Measurements from ENCODE around the gene LAMB1.

The LAMB1 gene

GRCh38 chr7:107878636-107879035, 124.3 kb downstream of the LAMB1 start:
- peak overlapping the region; percentile 25; the same call in 1 of the 2 replicates for H3K27ac ChIP-seq
- no peak for TF ChIP-seq CTCF (conservative IDR thresholded peaks at IDR 0.05)

GRCh38 chr7:107877731-107878382, 125.1 kb downstream of the LAMB1 start:
- H3K27ac ChIP-seq = no peak overlapping the region
- TF ChIP-seq CTCF (conservative IDR thresholded peaks at IDR 0.05) = no peak

GRCh38 chr7:107876916-107877315, 126.0 kb downstream of the LAMB1 start:
- no peak for TF ChIP-seq CTCF (conservative IDR thresholded peaks at IDR 0.05)
- no peak overlapping the region for H3K27ac ChIP-seq

- TF ChIP-seq CTCF (conservative IDR thresholded peaks at IDR 0.05) = peak; percentile 88
- no peak overlapping the region; the same call in 1 of the 2 replicates for H3K27ac ChIP-seq
These were observed 128.1 kb downstream of the LAMB1 start for GRCh38 chr7:107874605-107875446.

- TF ChIP-seq CTCF (conservative IDR thresholded peaks at IDR 0.05) = no peak
- H3K27ac ChIP-seq = no peak overlapping the region; the same call in 1 of the 2 replicates
These were observed 128.8 kb downstream of the LAMB1 start for GRCh38 chr7:107874111-107874510.
